ENCODE data around the gene RBP3.

The RBP3 gene

DNA sequence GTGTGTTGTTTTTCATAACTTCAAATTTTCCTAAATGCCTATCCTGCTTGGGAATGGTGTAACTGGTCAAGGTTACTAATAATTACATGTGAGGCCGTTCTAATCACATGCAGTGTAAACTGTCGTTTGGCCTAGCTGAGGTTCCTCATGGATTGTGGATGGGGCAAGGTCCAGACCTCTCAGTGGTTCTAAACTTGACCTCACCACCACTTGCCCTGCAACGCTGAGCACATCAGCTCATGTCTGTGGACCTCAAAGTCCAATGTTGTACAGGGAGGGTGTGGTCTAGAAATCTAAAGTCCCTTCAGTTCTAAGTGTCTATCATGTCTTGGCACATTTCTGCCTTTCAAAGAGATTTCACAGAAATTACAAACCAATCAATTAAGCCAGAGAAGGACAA lies 15.6 kb downstream of the RBP3 start:
- H3K27ac ChIP-seq (ENCODE audit: low read length) = no peak overlapping the region
- peaks cover 4% of the 10 kb centered on the region; the same call in 1 of the 2 replicates for H4K20me1 ChIP-seq (ENCODE audit: insufficient read depth, low read length)
- TF ChIP-seq, protein P1, sequence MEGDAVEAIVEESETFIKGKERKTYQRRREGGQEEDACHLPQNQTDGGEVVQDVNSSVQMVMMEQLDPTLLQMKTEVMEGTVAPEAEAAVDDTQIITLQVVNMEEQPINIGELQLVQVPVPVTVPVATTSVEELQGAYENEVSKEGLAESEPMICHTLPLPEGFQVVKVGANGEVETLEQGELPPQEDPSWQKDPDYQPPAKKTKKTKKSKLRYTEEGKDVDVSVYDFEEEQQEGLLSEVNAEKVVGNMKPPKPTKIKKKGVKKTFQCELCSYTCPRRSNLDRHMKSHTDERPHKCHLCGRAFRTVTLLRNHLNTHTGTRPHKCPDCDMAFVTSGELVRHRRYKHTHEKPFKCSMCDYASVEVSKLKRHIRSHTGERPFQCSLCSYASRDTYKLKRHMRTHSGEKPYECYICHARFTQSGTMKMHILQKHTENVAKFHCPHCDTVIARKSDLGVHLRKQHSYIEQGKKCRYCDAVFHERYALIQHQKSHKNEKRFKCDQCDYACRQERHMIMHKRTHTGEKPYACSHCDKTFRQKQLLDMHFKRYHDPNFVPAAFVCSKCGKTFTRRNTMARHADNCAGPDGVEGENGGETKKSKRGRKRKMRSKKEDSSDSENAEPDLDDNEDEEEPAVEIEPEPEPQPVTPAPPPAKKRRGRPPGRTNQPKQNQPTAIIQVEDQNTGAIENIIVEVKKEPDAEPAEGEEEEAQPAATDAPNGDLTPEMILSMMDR (IDR thresholded peaks at IDR 0.05; ENCODE audit: borderline replicate concordance, extremely low read depth, low read length, poor library complexity, severe bottlenecking) = no peak
- no peak for TF ChIP-seq EZH2 (IDR thresholded peaks at IDR 0.05; ENCODE audit: borderline replicate concordance, low read depth, low read length, severe bottlenecking)
- H3K9me3 ChIP-seq (ENCODE audit: insufficient read depth, low read length, severe bottlenecking) = no peaks in the 10 kb centered on the region
- DNase-seq (no peak), ATAC-seq (ENCODE audit: insufficient read depth, low read depth) (no peak)
- no peak overlapping the region for H3K9ac ChIP-seq (ENCODE audit: low read depth, low read length)
- H3K4me1 ChIP-seq (ENCODE audit: insufficient read depth, low read length) = no peaks in the 10 kb centered on the region
- H3K4me2 ChIP-seq (ENCODE audit: insufficient read depth, low read length) = no peak overlapping the region
- H3K4me3 ChIP-seq (ENCODE audit: low read depth in 1 of 2, low read length in 2 of 2) = no peak overlapping the region
- peaks cover 17% of the 10 kb centered on the region for H3K27me3 ChIP-seq (ENCODE audit: insufficient read depth, low read length, poor library complexity)
- H3K36me3 ChIP-seq (ENCODE audit: insufficient read depth, low read length) = no peaks in the 10 kb centered on the region
- H2AFZ ChIP-seq (ENCODE audit: low read depth, low read length) = no peak overlapping the region
- H3K79me2 ChIP-seq (ENCODE audit: insufficient read depth, low read length) = no peaks in the 10 kb centered on the region

DNA sequence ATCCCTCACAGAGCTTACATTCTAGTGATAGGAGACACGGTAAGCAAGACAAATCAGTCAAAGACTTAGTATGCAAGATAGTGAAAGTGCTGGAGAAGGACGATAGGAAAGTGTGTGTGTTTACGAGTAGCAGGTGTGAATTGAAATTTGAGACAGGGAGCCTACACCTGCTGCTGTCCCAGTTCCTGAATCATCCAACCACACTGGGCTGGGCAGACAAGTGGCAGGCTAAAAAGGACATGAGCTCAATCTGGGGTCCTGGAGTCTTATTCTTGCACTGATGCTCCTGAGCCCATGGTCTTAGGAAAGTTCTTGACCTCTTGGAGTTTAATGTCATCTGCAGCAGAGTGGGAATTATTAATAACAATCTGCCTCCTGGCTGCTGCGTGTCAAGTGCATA lies 16.2 kb downstream of the RBP3 start:
- H4K20me1 ChIP-seq (ENCODE audit: insufficient read depth, low read length) = peaks cover 4% of the 10 kb centered on the region; the same call in 1 of the 2 replicates
- ATAC-seq (ENCODE audit: insufficient read depth, low read depth) (no peak), DNase-seq (no peak)
- H3K9me3 ChIP-seq (ENCODE audit: insufficient read depth, low read length, severe bottlenecking) = no peaks in the 10 kb centered on the region
- H3K4me1 ChIP-seq (ENCODE audit: insufficient read depth, low read length) = no peaks in the 10 kb centered on the region
- H3K9ac ChIP-seq (ENCODE audit: low read depth, low read length) = no peak overlapping the region
- H3K79me2 ChIP-seq (ENCODE audit: insufficient read depth, low read length) = no peaks in the 10 kb centered on the region
- H3K4me3 ChIP-seq (ENCODE audit: low read depth in 1 of 2, low read length in 2 of 2) = no peak overlapping the region
- no peak overlapping the region for H2AFZ ChIP-seq (ENCODE audit: low read depth, low read length)
- no peak overlapping the region for H3K27ac ChIP-seq (ENCODE audit: low read length)
- no peaks in the 10 kb centered on the region for H3K36me3 ChIP-seq (ENCODE audit: insufficient read depth, low read length)
- no peak overlapping the region for H3K4me2 ChIP-seq (ENCODE audit: insufficient read depth, low read length)
- TF ChIP-seq, protein P1 (IDR thresholded peaks at IDR 0.05; ENCODE audit: borderline replicate concordance, extremely low read depth, low read length, poor library complexity, severe bottlenecking) = no peak
- TF ChIP-seq EZH2 (IDR thresholded peaks at IDR 0.05; ENCODE audit: borderline replicate concordance, low read depth, low read length, severe bottlenecking) = no peak
- peaks cover 17% of the 10 kb centered on the region for H3K27me3 ChIP-seq (ENCODE audit: insufficient read depth, low read length, poor library complexity)

DNA sequence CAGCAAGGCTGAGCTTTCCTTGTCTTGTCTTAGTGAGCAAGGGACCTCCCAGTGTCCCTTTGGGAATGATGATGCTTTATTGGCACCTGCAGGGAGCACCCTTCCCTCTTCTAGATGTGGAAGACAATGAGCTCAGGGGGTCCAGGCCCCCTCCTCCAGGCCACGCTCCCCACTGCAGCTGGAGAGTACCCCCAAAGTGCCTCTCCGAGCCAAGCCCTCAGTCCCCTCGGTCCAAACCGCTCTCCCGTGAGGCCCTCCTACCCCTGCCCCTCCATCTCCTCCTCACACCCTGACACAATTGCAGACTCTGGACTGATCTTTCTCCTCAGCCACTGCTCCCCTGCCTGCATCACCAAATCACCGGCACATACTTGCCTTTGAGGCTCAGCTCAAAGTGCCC lies 16.7 kb downstream of the RBP3 start:
- peaks cover 17% of the 10 kb centered on the region for H3K27me3 ChIP-seq (ENCODE audit: insufficient read depth, low read length, poor library complexity)

More for the DNA sequence above, 16.7 kb downstream of the RBP3 start:
- no peak for DNase-seq
- Histone ChIP-seq H3K9me3 (ENCODE audit: insufficient read depth, low read length, severe bottlenecking) (no peaks in the 10 kb centered on the region), H3K4me2 (ENCODE audit: insufficient read depth, low read length) (no peak overlapping the region), H3K27ac (ENCODE audit: low read length) (no peak overlapping the region), H4K20me1 (ENCODE audit: insufficient read depth, low read length) (peaks cover 4% of the 10 kb centered on the region; the same call in 1 of the 2 replicates), H3K79me2 (ENCODE audit: insufficient read depth, low read length) (no peaks in the 10 kb centered on the region), H3K4me1 (ENCODE audit: insufficient read depth, low read length) (no peaks in the 10 kb centered on the region), H3K36me3 (ENCODE audit: insufficient read depth, low read length) (no peaks in the 10 kb centered on the region), H3K4me3 (ENCODE audit: low read depth in 1 of 2, low read length in 2 of 2) (no peak overlapping the region), H2AFZ (ENCODE audit: low read depth, low read length) (no peak overlapping the region), H3K9ac (ENCODE audit: low read depth, low read length) (no peak overlapping the region)
- ATAC-seq (ENCODE audit: insufficient read depth, low read depth) = no peak
- TF ChIP-seq EZH2 (IDR thresholded peaks at IDR 0.05; ENCODE audit: borderline replicate concordance, low read depth, low read length, severe bottlenecking) = no peak
- TF ChIP-seq, protein P1 (IDR thresholded peaks at IDR 0.05; ENCODE audit: borderline replicate concordance, extremely low read depth, low read length, poor library complexity, severe bottlenecking) = no peak

Data from DND-41 (cell line).